SK-N-SH (cell line): ENCODE data around the gene SCAMP2. TPM values are rescaled to one million over a fixed set of nuclear protein-coding genes. Genes with fewer than 3 reads are reported as not detected.

Source experiments
- CTCF ChIA-PET: fragments of 300-600, 350-600 bp; formaldehyde crosslinking; extraction: SDS; loops from one replicate; lab custom pipeline; 2021; lab: Yijun Ruan, JAX
- POLR2A ChIA-PET: fragments of 350-600 bp; sonication (Branson Sonifier 250); formaldehyde crosslinking; extraction: SDS; loops from one replicate; lab custom pipeline; 2020; ENCODE audit warnings: antibody characterized with exemption, inconsistent platforms; lab: Yijun Ruan, JAX
- DNase-seq: peaks from one replicate; pipeline ENCODE4 v3.0.0; 2012
- H2AFZ ChIP-seq: fragments of 200-600 bp; sonication (generic); 2 replicates; pipeline ENCODE4 v1.8.1; 2016; ENCODE audit warnings: antibody characterized with exemption, mild to moderate bottlenecking, low read depth
- H3F3A ChIP-seq: fragments of 200-600 bp; sonication (generic); replicated peaks from 2 replicates; pipeline ENCODE3; 2016; ENCODE audit warnings: antibody characterized with exemption, mild to moderate bottlenecking; ENCODE audit not compliant: insufficient read depth
- H3K27ac ChIP-seq, 2 experiments: fragments of 200-500 bp in 1 of 2; fragments of 200-600 bp in 1 of 2; sonication (Bioruptor generic) in 1 of 2; sonication (generic), shearing (Covaris generic) in 1 of 2; 2 replicates each; pipeline versions ENCODE4 v1.5.1 to v1.6.1; 2014 to 2016; ENCODE audit warnings: low read depth in 2 of 2, inconsistent platforms in 1 of 2, low read length in 1 of 2, mild to moderate bottlenecking in 1 of 2, mixed read lengths in 1 of 2
- H3K27me3 ChIP-seq: fragments of 200-600 bp; sonication (generic), shearing (Covaris generic); 2 replicates; pipeline ENCODE4 v1.6.1; 2016; ENCODE audit warnings: mixed run types; ENCODE audit not compliant: insufficient read depth
- H3K36me3 ChIP-seq, 2 experiments: fragments of 200-500 bp in 1 of 2; fragments of 200-600 bp in 1 of 2; sonication (Bioruptor generic) in 1 of 2; sonication (generic) in 1 of 2; replicated peaks in 1 of 2; 2 replicates each; pipeline versions ENCODE3 to v1.5.1; 2014 to 2016; ENCODE audit warnings: low read length in 1 of 2, mild to moderate bottlenecking in 1 of 2; ENCODE audit not compliant: insufficient read depth in 2 of 2, control insufficient read depth in 1 of 2
- H3K4me1 ChIP-seq, 2 experiments: fragments of 200-500 bp in 1 of 2; fragments of 200-600 bp in 1 of 2; sonication (Bioruptor generic) in 1 of 2; sonication (generic), shearing (Covaris generic) in 1 of 2; 2 replicates each; pipeline versions ENCODE4 v1.5.1 to v1.6.1; 2014 to 2016; ENCODE audit warnings: low read depth in 1 of 2, low read length in 1 of 2, mixed run types in 1 of 2; ENCODE audit not compliant: insufficient read depth in 2 of 2, control insufficient read depth in 1 of 2
- H3K4me2 ChIP-seq: fragments of 200-600 bp; sonication (generic), shearing (Covaris generic); 2 replicates; pipeline ENCODE4 v1.6.1; 2017; ENCODE audit warnings: mixed run types
- H3K4me3 ChIP-seq, 2 experiments: fragments of 200-500 bp in 1 of 2; fragments of 200-600 bp in 1 of 2; sonication (Bioruptor generic) in 1 of 2; sonication (generic), shearing (Covaris generic) in 1 of 2; 2 replicates each; pipeline versions ENCODE4 v1.5.1 to v1.8.1; 2014 to 2016; ENCODE audit warnings: low read depth in 2 of 2, inconsistent platforms in 1 of 2, low read length in 1 of 2, mild to moderate bottlenecking in 1 of 2, mixed read lengths in 1 of 2, moderate library complexity in 1 of 2
- H3K79me2 ChIP-seq: fragments of 200-600 bp; sonication (generic); 2 replicates; pipeline ENCODE4 v1.8.1; 2017; ENCODE audit warnings: mild to moderate bottlenecking; ENCODE audit not compliant: insufficient read depth
- H3K9ac ChIP-seq: fragments of 200-600 bp; sonication (generic); 2 replicates; pipeline ENCODE4 v1.6.1; 2017; ENCODE audit warnings: mixed run types
- H3K9me2 ChIP-seq: fragments of 200-600 bp; sonication (generic); 2 replicates; pipeline ENCODE4 v1.6.1; 2017; ENCODE audit warnings: mixed run types
- H3K9me3 ChIP-seq: fragments of 200-600 bp; sonication (generic); 2 replicates; pipeline ENCODE4 v1.6.1; 2017; ENCODE audit warnings: mixed run types, mild to moderate bottlenecking, moderate library complexity
- H4K20me1 ChIP-seq: fragments of 200-600 bp; sonication (generic); 2 replicates; pipeline ENCODE4 v1.6.1; 2017; ENCODE audit warnings: mild to moderate bottlenecking, mixed run types; ENCODE audit not compliant: insufficient read depth
- CHD2 ChIP-seq: fragments of 150-350 bp; IDR thresholded peaks from 2 replicates; pipeline ENCODE4 v1.6.1; 2018; ENCODE audit warnings: low read length; ENCODE audit not compliant: partially characterized antibody
- ELF1 ChIP-seq: IDR thresholded peaks from 2 replicates; pipeline ENCODE4 v1.4.0; 2012
- EP300 ChIP-seq, 2 experiments: IDR thresholded peaks; 2 replicates each; pipeline versions ENCODE4 v1.4.0 to v1.6.1; 2012; ENCODE audit warnings: borderline replicate concordance in 1 of 2, low read depth in 1 of 2, low read length in 1 of 2
- EZH2phosphoT487 ChIP-seq: fragments of 200-600 bp; sonication (generic); IDR thresholded peaks from 2 replicates; pipeline ENCODE4 v1.6.1; 2017; ENCODE audit warnings: low read depth, mixed run types, mild to moderate bottlenecking, antibody characterized with exemption, moderate library complexity, borderline replicate concordance
- FOXJ3 ChIP-seq: sonication (generic); formaldehyde crosslinking; IDR thresholded peaks from 2 replicates; pipeline ENCODE4 v1.5.1; 2020; ENCODE audit warnings: mild to moderate bottlenecking, missing genetic modification reagents
- FOXM1 ChIP-seq: IDR thresholded peaks from 2 replicates; pipeline ENCODE4 v1.4.0; 2012; ENCODE audit warnings: low read depth, mild to moderate bottlenecking
- GATA2 ChIP-seq: sonication (generic); formaldehyde crosslinking; IDR thresholded peaks from 2 replicates; pipeline ENCODE4 v1.5.0; 2020; ENCODE audit warnings: mild to moderate bottlenecking, missing genetic modification reagents
- MEF2A ChIP-seq: IDR thresholded peaks from 2 replicates; pipeline ENCODE4 v1.4.0; 2012; ENCODE audit warnings: low read depth, borderline replicate concordance
- PBX3 ChIP-seq: IDR thresholded peaks from 2 replicates; pipeline ENCODE4; 2012
- RAD21 ChIP-seq: IDR thresholded peaks from 2 replicates; pipeline ENCODE4 v1.6.1; 2012; ENCODE audit warnings: mild to moderate bottlenecking, low read length
- RCOR1 ChIP-seq: fragments of 150-350 bp; IDR thresholded peaks from 2 replicates; pipeline ENCODE4 v1.6.1; 2017; ENCODE audit warnings: antibody characterized with exemption, low read length
- RFX5 ChIP-seq: IDR thresholded peaks from 2 replicates; pipeline ENCODE4 v1.6.1; 2012; ENCODE audit warnings: mild to moderate bottlenecking, improper control_type of control experiment, low read length
- SMC3 ChIP-seq: IDR thresholded peaks from 2 replicates; pipeline ENCODE4 v1.6.1; 2012; ENCODE audit warnings: low read depth, low read length, improper control_type of control experiment
- TEAD4 ChIP-seq: IDR thresholded peaks from 2 replicates; pipeline ENCODE4 v1.4.0; 2012; ENCODE audit warnings: mild to moderate bottlenecking, borderline replicate concordance; ENCODE audit not compliant: insufficient read depth
- USF1 ChIP-seq: IDR thresholded peaks from 2 replicates; pipeline ENCODE4 v1.4.0; 2012; ENCODE audit warnings: low read depth, borderline replicate concordance
- ZBTB33 ChIP-seq: IDR thresholded peaks from 2 replicates; pipeline ENCODE4 v1.4.0; 2012; ENCODE audit warnings: low read depth, borderline replicate concordance
- WGBS: methylation state at CpG from one replicate; pipeline ENCODE4 v1.1.6; 2017; ENCODE audit warnings: low lambda C conversion rate; 5-methylcytosine and 5-hydroxymethylcytosine counted together
- polyA plus RNA-seq, 3 experiments: library from polyadenylated mRNA; depleted of rRNA; stranded (reverse); fragments of >200 nt; gene quantifications; 2 replicates each; pipeline ENCODE4 v1.2.3, GENCODE V29; 2012
- TF ChIP-seq, protein P1 (sequence below): IDR thresholded peaks from 2 replicates; pipeline ENCODE4 v1.6.1; 2012; ENCODE audit warnings: mild to moderate bottlenecking, low read depth, low read length, moderate library complexity

SCAMP2 gene
- polyA plus RNA-seq, 1 of the 3 experiments (the other 2 are of a cell fraction): 88.1 TPM

DNA sequence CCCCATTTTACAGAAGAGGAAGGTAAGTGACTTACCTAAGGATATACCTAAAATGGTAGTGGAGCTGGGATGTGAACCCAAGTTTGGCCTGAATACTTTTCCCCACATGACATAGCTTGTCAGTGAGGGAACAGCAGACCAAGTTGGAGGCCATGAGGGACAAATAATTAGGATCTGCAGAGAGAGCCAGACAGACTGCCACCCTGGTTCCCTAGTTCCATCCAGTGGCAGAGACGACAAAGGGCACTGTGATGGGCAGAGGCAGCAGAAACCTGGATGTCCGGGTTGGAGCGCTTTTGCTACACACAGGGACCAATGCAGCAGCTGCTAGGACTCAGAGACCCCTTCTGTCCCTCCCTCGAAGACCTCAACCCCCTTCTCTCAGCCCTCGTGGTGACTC is 45.6 kb downstream of the SCAMP2 start:
- H3K4me2 ChIP-seq: no peak overlapping the region
- H3K27ac ChIP-seq: no peak overlapping the region
- no peak overlapping the region for H3K4me3 ChIP-seq
- no peaks in the 10 kb centered on the region for H4K20me1 ChIP-seq
- no peaks in the 10 kb centered on the region for H3K9me2 ChIP-seq
- peaks cover 24% of the 10 kb centered on the region; the same call in 1 of the 2 replicates for H3K27me3 ChIP-seq
- CTCF ChIA-PET: interaction anchor here (0.7 to 10.2 kb wide), 12 partner anchors 9 to 192 kb away, joined by 3 to 82 read pairs (median 6); partner anchors contain the start of gene ULK3
- no peaks in the 10 kb centered on the region for H3K36me3 ChIP-seq
- no peak for DNase-seq
- no peaks in the 10 kb centered on the region for H3K9me3 ChIP-seq
- H2AFZ ChIP-seq: no peak overlapping the region
- no peaks in the 10 kb centered on the region for H3K79me2 ChIP-seq
- TF ChIP-seq RAD21 (no peak; the same call in 1 of the 2 replicates), SMC3 (no peak), EZH2phosphoT487 (no peak), EP300 (IDR thresholded peaks at IDR 0.05; ENCODE audit: borderline replicate concordance in 1 of 2, low read depth in 1 of 2, low read length in 1 of 2) (no peak), GATA2 (CRISPR knock-in tag) (no peak), PBX3 (no peak), USF1 (no peak), RFX5 (no peak), ZBTB33 (no peak), FOXM1 (no peak), ELF1 (no peak)
- TF ChIP-seq, all 33 proteins: peak for 0
- 37% methylated on average over 5 of the region's 5 CpGs for WGBS
- Histone ChIP-seq H3F3A (no peaks in the 10 kb centered on the region), H3K4me1 (peaks cover 0 to 22% of the 10 kb centered on the region in 2 experiments; a peak in 1 of 4 replicates), H3K9ac (no peak overlapping the region)
- POLR2A ChIA-PET: no interaction called here

DNA sequence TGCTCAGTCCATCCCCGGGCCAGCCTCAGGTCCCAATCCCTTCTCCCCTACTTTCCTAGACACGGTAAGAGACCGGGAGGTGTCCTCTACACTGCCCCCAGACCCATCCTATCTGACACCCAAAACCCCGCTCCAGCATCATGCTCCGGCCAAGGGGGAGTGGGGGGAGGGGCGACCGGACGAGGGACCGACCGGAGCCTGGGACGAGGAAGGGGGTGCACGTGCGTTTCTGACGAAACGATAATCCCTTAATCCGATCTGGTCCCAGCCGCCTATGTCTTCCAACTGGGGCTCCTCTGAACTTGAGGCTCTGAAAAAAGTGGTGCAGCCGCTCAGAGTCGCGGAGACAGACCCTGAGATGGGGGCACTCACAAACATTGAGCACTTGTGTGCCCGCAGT is 46.2 kb downstream of the SCAMP2 start:
- peaks cover 0 to 17% of the 10 kb centered on the region in 2 experiments; a peak in 1 of 4 replicates for H3K4me1 ChIP-seq
- DNase-seq: peak; percentile 47
- no peak overlapping the region for H2AFZ ChIP-seq
- no peaks in the 10 kb centered on the region for H3K79me2 ChIP-seq
- no peak overlapping the region for H3K4me3 ChIP-seq
- 51% methylated on average over 17 of the region's 21 CpGs for WGBS
- no peaks in the 10 kb centered on the region for H3K9me2 ChIP-seq
- ChIA-PET POLR2A (no interaction called here), CTCF (interaction anchor here (0.7 to 10.2 kb wide), 12 partner anchors 10 to 192 kb away, joined by 3 to 82 read pairs (median 8); partner anchors contain the start of gene ULK3)
- no peaks in the 10 kb centered on the region for H3K9me3 ChIP-seq
- H3K4me2 ChIP-seq: no peak overlapping the region
- H3K27me3 ChIP-seq: peaks cover 24% of the 10 kb centered on the region; the same call in 1 of the 2 replicates
- H3F3A ChIP-seq: no peaks in the 10 kb centered on the region
- H3K27ac ChIP-seq: no peak overlapping the region
- no peaks in the 10 kb centered on the region for H3K36me3 ChIP-seq
- H3K9ac ChIP-seq: no peak overlapping the region
- H4K20me1 ChIP-seq: no peaks in the 10 kb centered on the region
- TF ChIP-seq FOXM1 (no peak), SMC3 (no peak), ZBTB33 (no peak), CHD2 (no peak), FOXJ3 (CRISPR knock-in tag) (no peak), MEF2A (no peak), RCOR1 (no peak), TEAD4 (no peak)
- TF ChIP-seq, protein P1, sequence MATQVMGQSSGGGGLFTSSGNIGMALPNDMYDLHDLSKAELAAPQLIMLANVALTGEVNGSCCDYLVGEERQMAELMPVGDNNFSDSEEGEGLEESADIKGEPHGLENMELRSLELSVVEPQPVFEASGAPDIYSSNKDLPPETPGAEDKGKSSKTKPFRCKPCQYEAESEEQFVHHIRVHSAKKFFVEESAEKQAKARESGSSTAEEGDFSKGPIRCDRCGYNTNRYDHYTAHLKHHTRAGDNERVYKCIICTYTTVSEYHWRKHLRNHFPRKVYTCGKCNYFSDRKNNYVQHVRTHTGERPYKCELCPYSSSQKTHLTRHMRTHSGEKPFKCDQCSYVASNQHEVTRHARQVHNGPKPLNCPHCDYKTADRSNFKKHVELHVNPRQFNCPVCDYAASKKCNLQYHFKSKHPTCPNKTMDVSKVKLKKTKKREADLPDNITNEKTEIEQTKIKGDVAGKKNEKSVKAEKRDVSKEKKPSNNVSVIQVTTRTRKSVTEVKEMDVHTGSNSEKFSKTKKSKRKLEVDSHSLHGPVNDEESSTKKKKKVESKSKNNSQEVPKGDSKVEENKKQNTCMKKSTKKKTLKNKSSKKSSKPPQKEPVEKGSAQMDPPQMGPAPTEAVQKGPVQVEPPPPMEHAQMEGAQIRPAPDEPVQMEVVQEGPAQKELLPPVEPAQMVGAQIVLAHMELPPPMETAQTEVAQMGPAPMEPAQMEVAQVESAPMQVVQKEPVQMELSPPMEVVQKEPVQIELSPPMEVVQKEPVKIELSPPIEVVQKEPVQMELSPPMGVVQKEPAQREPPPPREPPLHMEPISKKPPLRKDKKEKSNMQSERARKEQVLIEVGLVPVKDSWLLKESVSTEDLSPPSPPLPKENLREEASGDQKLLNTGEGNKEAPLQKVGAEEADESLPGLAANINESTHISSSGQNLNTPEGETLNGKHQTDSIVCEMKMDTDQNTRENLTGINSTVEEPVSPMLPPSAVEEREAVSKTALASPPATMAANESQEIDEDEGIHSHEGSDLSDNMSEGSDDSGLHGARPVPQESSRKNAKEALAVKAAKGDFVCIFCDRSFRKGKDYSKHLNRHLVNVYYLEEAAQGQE: no peak
